VCaP (cell line): ENCODE measurements around the gene CEP250.

Experiments used
- H3K27ac ChIP-seq: fragments of 450-650 bp; 2 replicates; pipeline ENCODE4 v1.5.1; 2017
- TF ChIP-seq, protein P1 (sequence below): fragments of 450-650 bp; conservative IDR thresholded peaks from 2 replicates; pipeline ENCODE4 v1.5.1; 2017; ENCODE audit warnings: mild to moderate bottlenecking, moderate library complexity

Gene CEP250

DNA sequence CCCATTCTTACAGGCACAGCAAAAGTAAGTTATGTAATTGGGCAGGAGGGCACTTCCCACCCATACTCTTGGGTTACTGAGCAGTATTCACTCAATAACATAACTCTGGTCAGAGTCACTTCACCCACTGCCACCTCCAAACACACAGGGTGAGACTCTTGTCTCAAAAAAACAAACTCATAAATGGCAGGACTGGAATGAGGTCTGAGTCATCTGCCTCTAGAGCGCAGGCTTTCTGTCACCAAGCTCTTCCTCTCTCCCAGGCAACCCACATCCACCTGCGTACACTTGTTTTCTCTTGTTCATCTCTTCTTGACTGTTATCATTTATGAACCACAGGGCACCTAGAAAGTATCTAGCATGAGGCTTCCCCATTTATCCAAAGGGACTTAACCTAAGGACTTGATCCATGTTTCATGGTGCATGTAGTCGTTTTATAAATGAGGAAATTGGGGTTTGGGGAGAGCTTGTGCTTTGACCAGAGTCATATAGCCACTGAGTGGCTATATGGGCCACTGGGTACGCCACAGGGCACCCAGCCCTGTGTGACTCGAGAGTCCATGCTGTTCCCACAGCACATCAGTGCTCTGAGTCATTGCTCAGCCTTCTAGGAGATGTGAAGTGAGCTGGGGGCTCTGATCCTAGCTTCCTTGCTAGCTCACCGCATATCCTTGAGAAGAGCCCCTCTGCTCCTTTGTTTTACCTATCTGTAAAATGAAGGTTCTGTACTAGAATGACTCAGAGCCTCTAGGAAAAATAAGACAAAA is 51.7 kb downstream of the CEP250 start:
- TF ChIP-seq, protein P1, sequence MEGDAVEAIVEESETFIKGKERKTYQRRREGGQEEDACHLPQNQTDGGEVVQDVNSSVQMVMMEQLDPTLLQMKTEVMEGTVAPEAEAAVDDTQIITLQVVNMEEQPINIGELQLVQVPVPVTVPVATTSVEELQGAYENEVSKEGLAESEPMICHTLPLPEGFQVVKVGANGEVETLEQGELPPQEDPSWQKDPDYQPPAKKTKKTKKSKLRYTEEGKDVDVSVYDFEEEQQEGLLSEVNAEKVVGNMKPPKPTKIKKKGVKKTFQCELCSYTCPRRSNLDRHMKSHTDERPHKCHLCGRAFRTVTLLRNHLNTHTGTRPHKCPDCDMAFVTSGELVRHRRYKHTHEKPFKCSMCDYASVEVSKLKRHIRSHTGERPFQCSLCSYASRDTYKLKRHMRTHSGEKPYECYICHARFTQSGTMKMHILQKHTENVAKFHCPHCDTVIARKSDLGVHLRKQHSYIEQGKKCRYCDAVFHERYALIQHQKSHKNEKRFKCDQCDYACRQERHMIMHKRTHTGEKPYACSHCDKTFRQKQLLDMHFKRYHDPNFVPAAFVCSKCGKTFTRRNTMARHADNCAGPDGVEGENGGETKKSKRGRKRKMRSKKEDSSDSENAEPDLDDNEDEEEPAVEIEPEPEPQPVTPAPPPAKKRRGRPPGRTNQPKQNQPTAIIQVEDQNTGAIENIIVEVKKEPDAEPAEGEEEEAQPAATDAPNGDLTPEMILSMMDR = no peak

GRCh38 chr20:35508493-35509218 is 53.3 kb downstream of the CEP250 start:
- TF ChIP-seq, protein P1 = no peak
- no peak overlapping the region for H3K27ac ChIP-seq

More for the DNA sequence above, 51.7 kb downstream of the CEP250 start:
- H3K27ac ChIP-seq = no peak overlapping the region

DNA sequence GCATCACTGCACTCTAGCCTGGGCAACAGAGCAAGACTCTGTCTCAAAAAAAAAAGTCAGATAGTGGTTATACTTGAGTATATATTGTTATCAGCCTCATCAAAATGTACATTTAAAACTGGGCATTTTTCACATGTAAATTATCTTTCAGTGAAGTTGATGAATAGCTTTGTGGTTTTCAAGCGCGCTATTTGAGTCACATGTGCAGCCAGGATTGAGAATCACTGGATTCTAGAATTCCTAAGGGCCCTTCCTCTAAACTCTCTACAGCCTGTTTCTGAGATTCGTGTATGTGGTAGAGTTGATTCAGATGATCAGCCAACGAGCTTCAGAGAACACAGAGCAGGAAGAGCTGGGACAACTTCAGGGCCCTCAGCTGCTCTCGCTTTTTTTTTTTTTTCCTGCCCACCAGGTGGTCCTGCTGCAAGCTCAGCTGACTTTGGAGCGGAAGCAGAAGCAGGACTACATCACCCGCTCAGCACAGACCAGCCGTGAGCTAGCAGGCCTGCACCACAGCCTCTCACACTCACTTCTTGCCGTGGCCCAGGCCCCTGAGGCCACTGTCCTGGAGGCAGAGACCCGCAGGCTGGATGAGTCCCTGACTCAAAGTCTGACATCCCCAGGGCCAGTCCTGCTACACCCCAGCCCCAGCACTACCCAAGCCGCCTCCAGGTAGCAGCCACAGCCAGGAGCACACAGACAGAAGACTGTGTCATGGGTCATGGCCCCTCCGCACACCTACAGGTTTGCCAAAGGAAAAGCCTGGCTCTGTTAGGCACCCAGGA is 55.7 kb downstream of the CEP250 start:
- no peak overlapping the region for H3K27ac ChIP-seq
- TF ChIP-seq, protein P1 = no peak

GRCh38 chr20:35511814-35512420 is 56.5 kb downstream of the CEP250 start:
- TF ChIP-seq, protein P1 = peak; percentile 92

DNA sequence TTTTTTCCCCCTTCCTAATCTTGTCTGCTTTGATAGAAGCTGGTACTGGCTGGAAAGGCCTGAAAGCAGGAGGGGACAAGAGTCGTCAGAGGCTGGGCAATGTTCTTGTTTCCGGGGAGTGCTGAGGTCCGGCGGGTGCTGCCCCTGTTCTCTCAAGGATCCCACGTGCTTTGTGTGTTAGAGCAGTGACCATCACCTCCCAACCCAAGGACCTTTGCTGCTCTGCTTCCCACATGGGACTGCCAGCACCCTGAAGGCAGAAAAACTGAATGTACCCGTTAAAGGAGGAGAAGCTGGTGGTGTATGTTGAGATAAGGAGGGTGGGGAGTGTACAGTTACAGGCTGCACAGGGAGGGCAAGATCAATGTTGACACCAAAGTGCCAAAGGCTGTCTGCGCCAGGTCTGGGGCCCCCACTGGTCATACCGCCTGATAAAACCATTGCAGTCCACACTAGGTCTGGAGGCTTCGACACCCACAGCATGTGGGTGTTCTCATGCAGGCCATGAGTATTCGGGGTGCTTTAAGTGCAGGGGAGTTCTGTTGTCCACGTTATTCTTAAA is 59.1 kb downstream of the CEP250 start:
- H3K27ac ChIP-seq = no peak overlapping the region
- TF ChIP-seq, protein P1 = no peak

More at GRCh38 chr20:35511814-35512420, 56.5 kb downstream of the CEP250 start:
- no peak overlapping the region for H3K27ac ChIP-seq

DNA sequence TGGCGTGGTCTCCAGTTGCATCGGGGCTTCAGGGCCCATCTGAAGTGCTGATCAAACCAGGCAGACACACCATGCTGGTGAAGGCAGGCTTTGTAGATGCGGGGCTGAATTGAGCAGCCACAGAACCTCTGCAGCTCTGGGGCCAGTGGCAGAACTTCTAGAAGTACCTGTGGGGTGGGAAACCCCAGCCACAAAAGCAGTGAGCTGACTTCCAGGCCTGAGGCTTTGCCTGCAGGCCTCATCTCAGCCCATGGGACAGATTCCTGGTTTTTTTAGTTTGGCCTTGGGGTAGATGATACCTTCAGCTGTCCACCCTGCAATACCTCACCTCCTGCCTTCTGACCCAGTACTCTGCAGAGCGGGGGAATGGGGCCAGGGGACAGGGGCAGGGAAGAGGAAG is 59.9 kb downstream of the CEP250 start:
- no peak overlapping the region for H3K27ac ChIP-seq
- TF ChIP-seq, protein P1 = no peak
